IMR-90 (cell line): ENCODE results near the gene NLRC3. TPM values are rescaled to one million over a fixed set of nuclear protein-coding genes. Genes with fewer than 3 reads are reported as not detected.
A peak's percentile ranks its signal among the peaks of the same experiment; 100 is the strongest.

ENCODE experiments used
- ATAC-seq: fragments of 200-7000 bp; cut with Tn5 transposase; 2 replicates; pipeline ENCODE4 v1.9.1; 2020; ENCODE audit warnings: low read depth, mild to moderate bottlenecking, moderate library complexity
- BruUV-seq: library from RNA; stranded (reverse); fragments of 400-500 nt; replicated peaks from 2 replicates; lab custom pipeline; 2021; lab: Mats Ljungman, UMichigan
- CTCF ChIA-PET: fragments of 300-600 bp; formaldehyde crosslinking; extraction: SDS; loops from one replicate; lab custom pipeline; 2021; ENCODE audit warnings: antibody characterized with exemption; lab: Yijun Ruan, JAX
- POLR2A ChIA-PET: fragments of 300-600 bp; sonication (Branson Sonifier 250); formaldehyde crosslinking; loops from one replicate; lab custom pipeline; 2022; ENCODE audit warnings: antibody characterized with exemption; ENCODE audit not compliant: unreplicated experiment; lab: Charles Lee
- DNase-seq: peaks from one replicate; pipeline ENCODE4 v3.0.0; 2013
- H2AFZ ChIP-seq: replicated peaks from 2 replicates; pipeline ENCODE3; 2013; ENCODE audit warnings: low read length, mild to moderate bottlenecking; ENCODE audit not compliant: poor library complexity
- H2AK5ac ChIP-seq: 2 replicates; pipeline ENCODE4 v1.6.1; 2013; ENCODE audit warnings: low read depth, low read length, inconsistent platforms
- H2AK9ac ChIP-seq: replicated peaks from 2 replicates; pipeline ENCODE3; 2013; ENCODE audit warnings: mild to moderate bottlenecking, low read depth, low read length, moderate library complexity; ENCODE audit not compliant: poor library complexity
- H2BK120ac ChIP-seq: 2 replicates; pipeline ENCODE4 v1.6.1; 2013; ENCODE audit warnings: low read depth, low read length, inconsistent platforms
- H2BK15ac ChIP-seq: 3 replicates; pipeline ENCODE4 v1.6.1; 2013; ENCODE audit warnings: low read depth, low read length, inconsistent platforms
- H2BK20ac ChIP-seq: 2 replicates; pipeline ENCODE4 v1.6.1; 2013; ENCODE audit warnings: low read depth, mild to moderate bottlenecking, inconsistent platforms, low read length, moderate library complexity
- H2BK5ac ChIP-seq: 2 replicates; pipeline ENCODE4 v1.6.1; 2013; ENCODE audit warnings: mild to moderate bottlenecking, low read depth, low read length, inconsistent platforms; ENCODE audit not compliant: poor library complexity, severe bottlenecking
- H3K14ac ChIP-seq: replicated peaks from 2 replicates; pipeline ENCODE4 v1.6.1; 2013; ENCODE audit warnings: low read depth, low read length, inconsistent platforms
- H3K18ac ChIP-seq: 2 replicates; pipeline ENCODE4 v1.6.1; 2013; ENCODE audit warnings: low read depth, low read length, control low read depth
- H3K23ac ChIP-seq: 2 replicates; pipeline ENCODE4 v1.6.1; 2013; ENCODE audit warnings: low read depth, low read length, inconsistent platforms
- H3K27ac ChIP-seq: 2 replicates; pipeline ENCODE4 v1.5.1; 2013; ENCODE audit warnings: mild to moderate bottlenecking, control low read depth, low read length; ENCODE audit not compliant: insufficient read depth
- H3K27me3 ChIP-seq: 2 replicates; pipeline ENCODE4 v1.6.1; 2013; ENCODE audit warnings: low read length; ENCODE audit not compliant: control insufficient read depth, insufficient read depth
- H3K36me3 ChIP-seq: 2 replicates; pipeline ENCODE4 v1.6.1; 2013; ENCODE audit warnings: low read length, mixed read lengths; ENCODE audit not compliant: control insufficient read depth, insufficient read depth
- H3K4ac ChIP-seq: 2 replicates; pipeline ENCODE4 v1.6.1; 2013; ENCODE audit warnings: low read depth, low read length, inconsistent platforms
- H3K4me1 ChIP-seq: 2 replicates; pipeline ENCODE4 v1.6.1; 2013; ENCODE audit warnings: low read length, mixed read lengths; ENCODE audit not compliant: control insufficient read depth, insufficient read depth
- H3K4me2 ChIP-seq: 2 replicates; pipeline ENCODE4 v1.6.1; 2013; ENCODE audit warnings: low read depth, mild to moderate bottlenecking, control low read depth, low read length, moderate library complexity
- H3K4me3 ChIP-seq: 2 replicates; pipeline ENCODE4 v1.5.1; 2013; ENCODE audit warnings: low read depth, mild to moderate bottlenecking, control low read depth, low read length, moderate library complexity; ENCODE audit not compliant: insufficient read depth
- H3K56ac ChIP-seq: 2 replicates; pipeline ENCODE4 v1.6.1; 2013; ENCODE audit warnings: low read length, inconsistent platforms; ENCODE audit not compliant: insufficient read depth; ENCODE audit errors: extremely low read depth
- H3K79me1 ChIP-seq, 2 experiments: 2 replicates each; pipeline ENCODE4 v1.6.1; 2013; ENCODE audit warnings: low read length in 2 of 2, inconsistent platforms in 1 of 2, low read depth in 1 of 2
- H3K9ac ChIP-seq: 2 replicates; pipeline ENCODE4 v1.6.1; 2013; ENCODE audit warnings: low read depth, low read length, control low read depth
- H3K9me1 ChIP-seq: 2 replicates; pipeline ENCODE4 v1.6.1; 2013; ENCODE audit warnings: low read length, inconsistent platforms; ENCODE audit not compliant: insufficient read depth
- H3K9me3 ChIP-seq: 2 replicates; pipeline ENCODE4 v1.6.1; 2013; ENCODE audit warnings: low read length; ENCODE audit not compliant: control insufficient read depth, insufficient read depth
- H4K20me1 ChIP-seq: 2 replicates; pipeline ENCODE4 v1.6.1; 2013; ENCODE audit warnings: low read length, inconsistent platforms; ENCODE audit not compliant: insufficient read depth
- H4K5ac ChIP-seq: 2 replicates; pipeline ENCODE4 v1.6.1; 2013; ENCODE audit warnings: mild to moderate bottlenecking, low read depth, low read length, control low read depth
- H4K8ac ChIP-seq, 2 experiments: 2 replicates each; pipeline ENCODE4 v1.6.1; 2013; ENCODE audit warnings: low read depth in 2 of 2, low read length in 2 of 2, control low read depth in 1 of 2, inconsistent platforms in 1 of 2
- H4K91ac ChIP-seq: 2 replicates; pipeline ENCODE4 v1.6.1; 2013; ENCODE audit warnings: low read depth, low read length, inconsistent platforms; ENCODE audit not compliant: insufficient read depth
- BHLHE40 ChIP-seq: fragments of 150-350 bp; IDR thresholded peaks from 2 replicates; pipeline ENCODE4 v1.6.1; 2016; ENCODE audit warnings: mild to moderate bottlenecking, low read depth, low read length
- CEBPB ChIP-seq: IDR thresholded peaks from 2 replicates; pipeline ENCODE4 v1.6.1; 2012; ENCODE audit warnings: low read depth, low read length, improper control_type of control experiment
- FOS ChIP-seq: fragments of 150-350 bp; IDR thresholded peaks from 2 replicates; pipeline ENCODE4 v1.6.1; 2016; ENCODE audit warnings: low read depth, low read length
- MAFK ChIP-seq: IDR thresholded peaks from 2 replicates; pipeline ENCODE4 v1.6.1; 2012; ENCODE audit warnings: low read depth, low read length, improper control_type of control experiment
- MXI1 ChIP-seq: IDR thresholded peaks from 2 replicates; pipeline ENCODE4 v1.6.1; 2012; ENCODE audit warnings: low read depth, mild to moderate bottlenecking, low read length, moderate library complexity, borderline replicate concordance
- POLR2A ChIP-seq: IDR thresholded peaks from 2 replicates; pipeline ENCODE4 v1.6.1; 2012; ENCODE audit warnings: mild to moderate bottlenecking, low read depth, low read length
- RAD21 ChIP-seq: IDR thresholded peaks from 2 replicates; pipeline ENCODE4 v1.6.1; 2012; ENCODE audit warnings: low read length, improper control_type of control experiment
- RFX5 ChIP-seq: IDR thresholded peaks from 2 replicates; pipeline ENCODE4 v1.8.0; 2012; ENCODE audit warnings: low read depth, mild to moderate bottlenecking, low read length, moderate library complexity
- SMC3 ChIP-seq: fragments of 150-350 bp; IDR thresholded peaks from 2 replicates; pipeline ENCODE4 v1.6.1; 2016; ENCODE audit warnings: low read depth, mild to moderate bottlenecking, antibody characterized with exemption, low read length, moderate library complexity
- WGBS, 2 experiments: methylation state at CpG; one replicate each; pipeline versions ENCODE4 v1.1.5 to v1.1.7; 2013; ENCODE audit warnings: missing lambda C conversion rate in 2 of 2; ENCODE audit not compliant: insufficient read length in 1 of 2; ENCODE audit errors: extremely low coverage in 2 of 2; 5-methylcytosine and 5-hydroxymethylcytosine counted together
- dilution Hi-C: fragments of 300-500 bp; cut with HindIII; formaldehyde crosslinking; loops from one replicate; pipeline ENCODE4 v1.14.3; 2018; ENCODE audit warnings: low sequenced_read_pairs; ENCODE audit not compliant: unreplicated experiment
- in situ Hi-C: fragments of 300-500 bp; cut with MboI; formaldehyde crosslinking; loops from 3 replicates; pipeline ENCODE4 v1.14.3; 2019; ENCODE audit warnings: low sequenced_read_pairs, inconsistent platforms, mixed read lengths
- intact Hi-C: fragments of 100-400 bp; cut with micrococcal nuclease; formaldehyde crosslinking; loops from 2 replicates; pipeline ENCODE4 v1.10.0; 2022
- polyA plus RNA-seq, 3 experiments: library from polyadenylated mRNA; depleted of rRNA; stranded (reverse); fragments of >200 nt; gene quantifications; 2 replicates each; pipeline ENCODE4 v1.2.3, GENCODE V29; 2012; ENCODE audit warnings: low replicate concordance in 1 of 3
- total RNA-seq: library from RNA; depleted of rRNA; stranded (reverse); fragments of >200 nt; gene quantifications from 2 replicates; pipeline ENCODE4 v1.2.3, GENCODE V29; 2012
- TF ChIP-seq, protein P1 (sequence below): fragments of 150-350 bp; IDR thresholded peaks from 2 replicates; pipeline ENCODE4 v1.6.1; 2016; ENCODE audit warnings: low read depth, mild to moderate bottlenecking, low read length, moderate library complexity, borderline replicate concordance

NLRC3 gene
- total and polyA plus RNA-seq, 2 of the 4 experiments (the other 2 are of a cell fraction): not detected

- no CpG with 5 or more reads among the region's 3 CpGs for WGBS, 2 experiments
- Histone ChIP-seq H2BK20ac (peak overlapping the region; percentile 65), H3K56ac (no peak overlapping the region), H3K79me1 (0 out of 4 replicates have a peak, but pooled peaks cover 0 to 6% of the 10 kb centered on the region in 2 experiments), H4K91ac (peak overlapping the region; percentile 77), H4K5ac (peak overlapping the region; percentile 74), H2BK120ac (peak overlapping the region; percentile 96), H4K8ac (peak overlapping the region in 1 of 2 experiments; percentile 75; a peak in 2 of 4 replicates), H3K14ac (peak overlapping the region; percentile 67; the same call in 1 of the 2 replicates), H3K4me2 (peak overlapping the region; percentile 76), H3K36me3 (peaks cover 21% of the 10 kb centered on the region), H3K9me3 (no peaks in the 10 kb centered on the region), H2BK15ac (peak overlapping the region; percentile 78; the same call in 1 of the 3 replicates), H3K4me1 (peaks cover 20% of the 10 kb centered on the region), H4K20me1 (peaks cover 7% of the 10 kb centered on the region; the same call in 1 of the 2 replicates), H3K4ac (peak overlapping the region; percentile 92), H3K23ac (peak overlapping the region; percentile 15; the same call in 1 of the 2 replicates), H3K4me3 (no peak overlapping the region), H3K9ac (peak overlapping the region; percentile 11; the same call in 1 of the 2 replicates), H3K27me3 (no peaks in the 10 kb centered on the region), H3K18ac (peak overlapping the region; percentile 92), H3K9me1 (peaks cover 26% of the 10 kb centered on the region), H2AK5ac (peak overlapping the region; percentile 65; the same call in 1 of the 2 replicates), H2AK9ac (peak overlapping the region; percentile 10), H3K27ac (peak overlapping the region; percentile 99; the same call in 1 of the 2 replicates), H2BK5ac (peak overlapping the region; percentile 92), H2AFZ (no peak overlapping the region)
- in situ Hi-C loops: no loop called here
- dilution Hi-C loops: no loop called here
- peak; percentile 93 for ATAC-seq
- intact Hi-C loops: no loop called here
- TF ChIP-seq POLR2A (no peak), FOS (peak; percentile 54; the same call in 1 of the 2 replicates), RAD21 (no peak), MAFK (no peak), BHLHE40 (peak; percentile 39; the same call in 1 of the 2 replicates), CEBPB (peak; percentile 79), RFX5 (no peak), MXI1 (no peak), SMC3 (no peak)
- TF ChIP-seq, protein P1, sequence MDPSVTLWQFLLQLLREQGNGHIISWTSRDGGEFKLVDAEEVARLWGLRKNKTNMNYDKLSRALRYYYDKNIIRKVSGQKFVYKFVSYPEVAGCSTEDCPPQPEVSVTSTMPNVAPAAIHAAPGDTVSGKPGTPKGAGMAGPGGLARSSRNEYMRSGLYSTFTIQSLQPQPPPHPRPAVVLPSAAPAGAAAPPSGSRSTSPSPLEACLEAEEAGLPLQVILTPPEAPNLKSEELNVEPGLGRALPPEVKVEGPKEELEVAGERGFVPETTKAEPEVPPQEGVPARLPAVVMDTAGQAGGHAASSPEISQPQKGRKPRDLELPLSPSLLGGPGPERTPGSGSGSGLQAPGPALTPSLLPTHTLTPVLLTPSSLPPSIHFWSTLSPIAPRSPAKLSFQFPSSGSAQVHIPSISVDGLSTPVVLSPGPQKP: no peak
- CTCF ChIA-PET: interaction anchor here (1.1 kb wide), 1 partner anchor 10 kb away, joined by 4 read pairs; no protein-coding TSS in a partner anchor
- POLR2A ChIA-PET: interaction anchor here (0.5 kb wide), 1 partner anchor 400 kb away, joined by 17 read pairs; no protein-coding TSS in a partner anchor
- DNase-seq: peak; percentile 93
- BruUV-seq: TSS peak; percentile 52
Measured at GRCh38 chr16:3536271-3536731, 40.9 kb downstream of the NLRC3 start.
